Measurements from ENCODE around the gene CCR3.

DNA sequence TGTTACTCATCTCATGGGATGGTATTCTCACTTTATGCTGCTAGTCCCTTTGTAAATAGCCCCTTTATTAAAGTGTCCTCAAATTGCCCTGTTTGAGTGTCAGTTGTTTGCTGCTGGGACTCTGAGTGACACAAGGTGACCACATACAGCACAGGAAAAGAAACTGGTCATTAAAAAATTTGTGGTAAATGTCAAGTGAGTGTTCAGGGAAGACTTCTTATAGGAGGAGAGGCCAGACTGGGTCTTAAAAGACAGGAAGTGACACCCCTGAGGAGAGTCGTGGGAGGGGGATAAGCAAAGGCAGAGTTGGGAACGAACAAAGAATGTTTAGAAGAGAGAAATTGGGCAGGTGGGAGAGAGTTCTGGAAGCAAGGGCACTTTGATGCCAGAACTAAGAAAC lies 35.2 kb downstream of the CCR3 start:
- TF ChIP-seq, protein P1, sequence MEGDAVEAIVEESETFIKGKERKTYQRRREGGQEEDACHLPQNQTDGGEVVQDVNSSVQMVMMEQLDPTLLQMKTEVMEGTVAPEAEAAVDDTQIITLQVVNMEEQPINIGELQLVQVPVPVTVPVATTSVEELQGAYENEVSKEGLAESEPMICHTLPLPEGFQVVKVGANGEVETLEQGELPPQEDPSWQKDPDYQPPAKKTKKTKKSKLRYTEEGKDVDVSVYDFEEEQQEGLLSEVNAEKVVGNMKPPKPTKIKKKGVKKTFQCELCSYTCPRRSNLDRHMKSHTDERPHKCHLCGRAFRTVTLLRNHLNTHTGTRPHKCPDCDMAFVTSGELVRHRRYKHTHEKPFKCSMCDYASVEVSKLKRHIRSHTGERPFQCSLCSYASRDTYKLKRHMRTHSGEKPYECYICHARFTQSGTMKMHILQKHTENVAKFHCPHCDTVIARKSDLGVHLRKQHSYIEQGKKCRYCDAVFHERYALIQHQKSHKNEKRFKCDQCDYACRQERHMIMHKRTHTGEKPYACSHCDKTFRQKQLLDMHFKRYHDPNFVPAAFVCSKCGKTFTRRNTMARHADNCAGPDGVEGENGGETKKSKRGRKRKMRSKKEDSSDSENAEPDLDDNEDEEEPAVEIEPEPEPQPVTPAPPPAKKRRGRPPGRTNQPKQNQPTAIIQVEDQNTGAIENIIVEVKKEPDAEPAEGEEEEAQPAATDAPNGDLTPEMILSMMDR (IDR thresholded peaks at IDR 0.05; ENCODE audit: insufficient read depth, low read length, poor library complexity, severe bottlenecking): no peak
- TF ChIP-seq EZH2phosphoT487 (conservative IDR thresholded peaks at IDR 0.05; ENCODE audit: low read length): no peak
